Neuronal stem cell (in vitro differentiated cells): ENCODE data around the gene OMG.

Experiments
- DNase-seq: peaks from one replicate; pipeline ENCODE4 v3.0.0-alpha.2; 2013; ENCODE audit warnings: low spot score
- H2AFZ ChIP-seq: one replicate; pipeline ENCODE4 v1.6.1; 2013; ENCODE audit warnings: mild to moderate bottlenecking, low read length, inconsistent platforms
- H2AK5ac ChIP-seq: 2 replicates; pipeline ENCODE4 v1.6.1; 2013; ENCODE audit warnings: low read depth, mild to moderate bottlenecking, inconsistent platforms, low read length, moderate library complexity, mixed read lengths
- H2BK120ac ChIP-seq: 2 replicates; pipeline ENCODE4 v1.6.1; 2013; ENCODE audit warnings: low read depth, mild to moderate bottlenecking, inconsistent platforms, low read length, moderate library complexity, mixed read lengths
- H2BK12ac ChIP-seq: one replicate; pipeline ENCODE4 v1.6.1; 2013; ENCODE audit warnings: low read length, inconsistent platforms
- H2BK15ac ChIP-seq: 2 replicates; pipeline ENCODE4 v1.6.1; 2013; ENCODE audit warnings: mild to moderate bottlenecking, low read length, inconsistent platforms, mixed read lengths
- H2BK5ac ChIP-seq: one replicate; pipeline ENCODE4 v1.6.1; 2013; ENCODE audit warnings: inconsistent platforms, mild to moderate bottlenecking, low read length, moderate library complexity
- H3K14ac ChIP-seq: one replicate; pipeline ENCODE4 v1.6.1; 2013; ENCODE audit warnings: low read length, inconsistent platforms
- H3K18ac ChIP-seq: 2 replicates; pipeline ENCODE4 v1.6.1; 2013; ENCODE audit warnings: low read length, inconsistent platforms
- H3K23ac ChIP-seq: 2 replicates; pipeline ENCODE4 v1.6.1; 2013; ENCODE audit warnings: low read depth, mild to moderate bottlenecking, mixed read lengths, low read length, inconsistent platforms; ENCODE audit not compliant: poor library complexity
- H3K27ac ChIP-seq: replicated peaks from 3 replicates; pipeline ENCODE4 v1.5.1; 2013; ENCODE audit warnings: low read length, inconsistent platforms
- H3K27me3 ChIP-seq, 3 experiments: 2 replicates each; pipeline ENCODE4 v1.6.1; 2013; ENCODE audit warnings: low read length in 3 of 3, mild to moderate bottlenecking in 2 of 3, inconsistent platforms in 1 of 3, low read depth in 1 of 3, mixed read lengths in 1 of 3, moderate library complexity in 1 of 3; ENCODE audit not compliant: control insufficient read depth in 3 of 3, insufficient read depth in 3 of 3
- H3K36me3 ChIP-seq, 2 donors: replicated peaks in 1 of 2; 2 replicates each; pipeline ENCODE4 v1.6.1; 2013; ENCODE audit warnings: low read length in 2 of 2; ENCODE audit not compliant: control insufficient read depth in 2 of 2, insufficient read depth in 2 of 2
- H3K4ac ChIP-seq: 2 replicates; pipeline ENCODE4 v1.6.1; 2013; ENCODE audit warnings: inconsistent platforms, mild to moderate bottlenecking, low read length, moderate library complexity
- H3K4me1 ChIP-seq, 2 donors: 1 replicate in 1 of 2; 2 replicates in 1 of 2; pipeline ENCODE4 v1.6.1; 2013; ENCODE audit warnings: low read length in 2 of 2, low read depth in 1 of 2; ENCODE audit not compliant: control insufficient read depth in 2 of 2, insufficient read depth in 1 of 2
- H3K4me2 ChIP-seq: one replicate; pipeline ENCODE4 v1.6.1; 2013; ENCODE audit warnings: mild to moderate bottlenecking, low read length, inconsistent platforms; ENCODE audit not compliant: insufficient read depth, poor library complexity, severe bottlenecking
- H3K4me3 ChIP-seq, 2 donors: 2 replicates each; pipeline ENCODE4 v1.5.1; 2013; ENCODE audit warnings: low read length in 2 of 2, mild to moderate bottlenecking in 2 of 2, inconsistent platforms in 1 of 2, moderate library complexity in 1 of 2
- H3K79me1 ChIP-seq: one replicate; pipeline ENCODE4 v1.6.1; 2013; ENCODE audit warnings: low read depth, mild to moderate bottlenecking, inconsistent platforms, low read length, moderate library complexity
- H3K9ac ChIP-seq: one replicate; pipeline ENCODE4 v1.6.1; 2013; ENCODE audit warnings: mild to moderate bottlenecking, low read depth, low read length, inconsistent platforms; ENCODE audit not compliant: poor library complexity
- H3K9me3 ChIP-seq, 2 donors: replicated peaks in 1 of 2; 2 replicates each; pipeline versions ENCODE3 to v1.6.1; 2013; ENCODE audit warnings: low read length in 2 of 2, mild to moderate bottlenecking in 2 of 2, inconsistent platforms in 1 of 2, low read depth in 1 of 2, mixed read lengths in 1 of 2, moderate library complexity in 1 of 2; ENCODE audit not compliant: control insufficient read depth in 2 of 2, insufficient read depth in 1 of 2
- H4K8ac ChIP-seq: one replicate; pipeline ENCODE4 v1.6.1; 2013; ENCODE audit warnings: low read depth, mild to moderate bottlenecking, inconsistent platforms, low read length, moderate library complexity
- H4K91ac ChIP-seq: one replicate; pipeline ENCODE4 v1.6.1; 2013; ENCODE audit warnings: low read length, low read depth, mild to moderate bottlenecking, inconsistent platforms; ENCODE audit not compliant: poor library complexity
- WGBS, 2 donors: extraction: QIAGEN DNeasy Blood & Tissue Kit; methylation state at CpG; one replicate each; pipeline ENCODE4 v1.1.7; 2013; ENCODE audit warnings: missing lambda C conversion rate in 2 of 2, mixed read lengths in 1 of 2; ENCODE audit not compliant: insufficient read length in 2 of 2, insufficient replicate concordance in 1 of 2; ENCODE audit errors: extremely low coverage in 2 of 2; 5-methylcytosine and 5-hydroxymethylcytosine counted together

OMG gene

GRCh38 chr17:31249835-31250141, 47.3 kb downstream of the OMG start:
- H3K27me3 ChIP-seq, result no peaks in the 10 kb centered on the region
- H3K4me3 ChIP-seq, result no peak overlapping the region
- H2BK120ac ChIP-seq, result no peak overlapping the region
- no peak overlapping the region for H2BK15ac ChIP-seq
- H3K4me2 ChIP-seq, result no peak overlapping the region
- H3K23ac ChIP-seq, result no peak overlapping the region
- no peak overlapping the region for H4K8ac ChIP-seq
- H3K4me1 ChIP-seq, result no peaks in the 10 kb centered on the region
- peaks cover 4 to 81% of the 10 kb centered on the region in 2 donors for H3K36me3 ChIP-seq
- no peaks in the 10 kb centered on the region for H3K9me3 ChIP-seq
- no peak overlapping the region for H2BK5ac ChIP-seq
- no peak overlapping the region for H4K91ac ChIP-seq
- H3K18ac ChIP-seq, result no peak overlapping the region
- no peak overlapping the region for H3K4ac ChIP-seq
- no peak overlapping the region for H2BK12ac ChIP-seq
- no peak for DNase-seq
- H3K9ac ChIP-seq, result no peak overlapping the region
- H2AFZ ChIP-seq, result no peak overlapping the region
- no peak overlapping the region for H2AK5ac ChIP-seq
- no peak overlapping the region for H3K27ac ChIP-seq
- H3K14ac ChIP-seq, result no peak overlapping the region
- H3K79me1 ChIP-seq, result no peaks in the 10 kb centered on the region
- WGBS, 2 donors, result no CpG with 5 or more reads among the region's 4 CpGs

- Histone ChIP-seq H4K8ac (no peak overlapping the region), H3K9ac (no peak overlapping the region), H3K4me3 (no peak overlapping the region), H3K36me3 (peaks cover 4 to 87% of the 10 kb centered on the region in 2 donors), H2BK5ac (no peak overlapping the region), H2AK5ac (no peak overlapping the region), H3K27ac (no peak overlapping the region), H3K18ac (no peak overlapping the region), H2BK120ac (no peak overlapping the region), H3K4me1 (no peaks in the 10 kb centered on the region), H4K91ac (no peak overlapping the region), H3K4me2 (no peak overlapping the region), H3K14ac (no peak overlapping the region), H2BK15ac (no peak overlapping the region), H3K79me1 (no peaks in the 10 kb centered on the region), H3K4ac (no peak overlapping the region), H2AFZ (no peak overlapping the region), H3K27me3 (no peaks in the 10 kb centered on the region), H2BK12ac (no peak overlapping the region), H3K9me3 (no peaks in the 10 kb centered on the region), H3K23ac (no peak overlapping the region)
- no CpG with 5 or more reads among the region's 5 CpGs for WGBS, 2 donors
- no peak for DNase-seq
Measured at GRCh38 chr17:31248986-31249834, 47.8 kb downstream of the OMG start.
